Omental fat pad (tissue), 4 donors: ENCODE data around the gene CKAP2. TPM values are rescaled to one million over a fixed set of nuclear protein-coding genes. Genes with fewer than 3 reads are reported as not detected.
A peak's percentile ranks its signal among the peaks of the same experiment; 100 is the strongest.
"Not testable (repeated sequence)": the region's sequence is repeated elsewhere in the genome, so short reads cannot be mapped to it uniquely, and the experiment has no call there.

Source experiments
- ATAC-seq: fragments of 150-250 bp; one replicate; pipeline ENCODE4 v1.9.1; 2016; ENCODE audit warnings: mild to moderate bottlenecking, moderate library complexity; ENCODE audit not compliant: low FRiP score
- DNase-seq: peaks from one replicate; pipeline ENCODE4 v3.0.0-alpha.2; 2019; ENCODE audit warnings: low spot score
- total RNA-seq, 4 donors: library from RNA; depleted of rRNA; stranded (reverse); fragments of >200 nt; gene quantifications; one replicate each; pipeline ENCODE4 v1.1.0, GENCODE V29; 2016
- TF ChIP-seq, protein P1 (sequence below), 3 donors: fragments of 450-650 bp; IDR thresholded peaks; one replicate each; pipeline ENCODE4 v1.5.1; 2016 to 2017; ENCODE audit warnings: antibody characterized with exemption in 3 of 3, mild to moderate bottlenecking in 3 of 3, moderate library complexity in 2 of 3

The CKAP2 gene, protein sequence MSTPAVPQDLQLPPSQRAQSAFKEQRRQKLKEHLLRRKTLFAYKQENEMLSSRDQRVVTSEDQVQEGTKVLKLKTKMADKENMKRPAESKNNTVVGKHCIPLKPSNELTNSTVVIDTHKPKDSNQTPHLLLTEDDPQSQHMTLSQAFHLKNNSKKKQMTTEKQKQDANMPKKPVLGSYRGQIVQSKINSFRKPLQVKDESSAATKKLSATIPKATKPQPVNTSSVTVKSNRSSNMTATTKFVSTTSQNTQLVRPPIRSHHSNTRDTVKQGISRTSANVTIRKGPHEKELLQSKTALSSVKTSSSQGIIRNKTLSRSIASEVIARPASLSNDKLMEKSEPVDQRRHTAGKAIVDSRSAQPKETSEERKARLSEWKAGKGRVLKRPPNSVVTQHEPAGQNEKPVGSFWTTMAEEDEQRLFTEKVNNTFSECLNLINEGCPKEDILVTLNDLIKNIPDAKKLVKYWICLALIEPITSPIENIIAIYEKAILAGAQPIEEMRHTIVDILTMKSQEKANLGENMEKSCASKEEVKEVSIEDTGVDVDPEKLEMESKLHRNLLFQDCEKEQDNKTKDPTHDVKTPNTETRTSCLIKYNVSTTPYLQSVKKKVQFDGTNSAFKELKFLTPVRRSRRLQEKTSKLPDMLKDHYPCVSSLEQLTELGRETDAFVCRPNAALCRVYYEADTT
- total RNA-seq, result 10 to 100 TPM in 1 of 4 donors, 1 to 10 TPM in 3; 4.2 to 13.2 (median 7.3) TPM

DNA sequence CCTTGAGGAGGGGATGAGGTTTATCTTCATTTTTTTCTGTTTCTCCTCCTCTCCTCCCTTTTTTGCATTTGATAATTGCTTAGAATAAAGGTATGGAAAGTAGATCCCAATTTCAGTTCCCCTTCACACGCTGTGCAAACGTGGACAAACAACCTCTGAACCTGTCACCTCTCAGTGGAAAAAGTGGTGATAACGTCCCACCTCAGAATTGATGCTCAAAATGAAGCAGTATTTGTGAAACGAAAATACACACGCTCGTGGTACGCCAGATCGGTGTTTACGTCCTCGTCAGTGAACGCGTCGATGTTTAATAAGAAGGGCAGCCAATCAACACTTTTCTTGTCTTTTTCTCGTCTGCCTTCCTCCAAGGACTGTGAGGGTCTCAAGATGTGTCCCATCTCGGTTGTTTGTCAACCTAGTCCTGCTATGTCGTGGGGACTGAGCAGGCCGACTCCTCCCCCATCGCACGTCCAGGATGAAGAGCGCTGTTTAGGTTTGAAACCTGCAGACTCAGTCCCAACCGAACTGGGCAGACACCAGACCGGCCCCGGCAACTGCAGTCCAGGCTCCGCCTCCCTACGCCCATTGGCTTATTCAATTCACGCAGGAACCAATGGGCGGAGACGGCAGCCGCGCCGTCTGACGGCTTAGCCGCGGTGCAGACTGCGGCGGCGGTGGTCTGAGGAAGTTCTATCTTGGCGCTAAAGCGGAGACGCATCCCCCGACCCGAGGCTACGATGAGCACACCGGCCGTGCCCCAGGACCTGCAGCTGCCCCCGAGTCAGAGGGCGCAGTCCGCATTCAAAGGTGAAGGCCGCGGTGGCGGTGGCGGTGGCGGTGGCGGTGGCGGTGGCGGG is at the start of gene CKAP2:
TSS of gene CKAP2 (plus strand) at position 659 of the 857 bp plus-strand sequence. CDS start at position 738, 79 bp downstream.
- DNase-seq (peak; percentile 84), ATAC-seq (peak; percentile 94)
- TF ChIP-seq, protein P1, sequence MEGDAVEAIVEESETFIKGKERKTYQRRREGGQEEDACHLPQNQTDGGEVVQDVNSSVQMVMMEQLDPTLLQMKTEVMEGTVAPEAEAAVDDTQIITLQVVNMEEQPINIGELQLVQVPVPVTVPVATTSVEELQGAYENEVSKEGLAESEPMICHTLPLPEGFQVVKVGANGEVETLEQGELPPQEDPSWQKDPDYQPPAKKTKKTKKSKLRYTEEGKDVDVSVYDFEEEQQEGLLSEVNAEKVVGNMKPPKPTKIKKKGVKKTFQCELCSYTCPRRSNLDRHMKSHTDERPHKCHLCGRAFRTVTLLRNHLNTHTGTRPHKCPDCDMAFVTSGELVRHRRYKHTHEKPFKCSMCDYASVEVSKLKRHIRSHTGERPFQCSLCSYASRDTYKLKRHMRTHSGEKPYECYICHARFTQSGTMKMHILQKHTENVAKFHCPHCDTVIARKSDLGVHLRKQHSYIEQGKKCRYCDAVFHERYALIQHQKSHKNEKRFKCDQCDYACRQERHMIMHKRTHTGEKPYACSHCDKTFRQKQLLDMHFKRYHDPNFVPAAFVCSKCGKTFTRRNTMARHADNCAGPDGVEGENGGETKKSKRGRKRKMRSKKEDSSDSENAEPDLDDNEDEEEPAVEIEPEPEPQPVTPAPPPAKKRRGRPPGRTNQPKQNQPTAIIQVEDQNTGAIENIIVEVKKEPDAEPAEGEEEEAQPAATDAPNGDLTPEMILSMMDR (IDR thresholded peaks at IDR 0.05), result no peak

DNA sequence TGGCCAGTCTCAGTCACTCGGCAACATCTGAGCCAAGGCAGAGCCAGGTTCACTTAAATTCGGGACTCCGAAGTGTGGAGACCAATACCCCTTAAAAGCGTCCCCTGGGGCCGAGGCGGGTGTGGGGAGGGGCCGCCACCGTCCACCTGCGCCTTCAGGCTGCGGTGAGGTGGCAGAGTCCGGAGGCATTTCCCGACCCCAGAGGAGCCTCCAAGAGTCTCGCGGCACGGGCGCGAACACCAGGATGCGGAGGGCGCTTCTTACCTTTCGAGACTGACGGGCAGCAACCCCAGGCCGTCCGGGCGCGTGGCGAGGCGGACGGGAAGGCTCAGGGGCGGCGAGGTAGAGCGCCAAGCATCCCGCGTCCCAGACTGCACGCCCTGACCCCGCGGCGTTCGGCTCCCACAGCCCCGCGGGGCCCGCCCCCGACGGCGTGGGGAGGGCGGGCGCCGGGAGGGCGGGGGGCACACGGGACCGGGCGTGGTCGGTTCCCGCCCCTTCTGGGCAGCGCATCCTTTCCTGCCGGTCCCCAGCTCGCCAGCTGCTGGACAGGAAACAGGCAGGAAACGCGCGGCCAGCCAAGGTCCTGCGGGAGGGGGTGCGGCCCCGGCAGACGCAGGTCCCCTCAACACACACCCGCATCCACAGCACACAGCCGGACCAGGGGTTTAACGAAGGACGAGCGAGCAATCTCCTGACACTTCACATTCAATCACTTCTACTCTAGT is 49.3 kb upstream of the CKAP2 start, which contains the start of gene THSD1:
TSS of gene THSD1 (minus strand) at position 406 of the 728 bp plus-strand sequence. CDS start 3,572 bp downstream, outside the sequence.
- DNase-seq, result no peak
- TF ChIP-seq, protein P1 (IDR thresholded peaks at IDR 0.05), result no peak
- peak; percentile 77 for ATAC-seq

DNA sequence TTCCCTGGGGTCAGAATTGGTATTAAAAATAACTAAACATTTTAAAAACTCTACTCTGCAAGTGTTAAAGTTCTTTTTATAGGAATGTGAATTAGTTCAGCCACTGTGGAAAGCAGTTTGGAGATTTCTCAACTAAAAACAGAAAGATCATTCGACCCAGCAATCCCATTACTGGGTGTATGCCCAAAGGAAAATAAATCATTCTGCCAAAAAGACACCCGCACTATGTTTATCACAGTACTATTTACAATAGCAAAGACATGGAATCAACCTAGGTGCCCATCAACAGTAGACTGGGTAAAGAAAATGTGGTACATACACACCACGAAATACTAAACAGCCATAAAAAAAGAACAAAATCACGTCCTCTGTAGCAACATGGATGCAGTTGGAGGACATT is 48.6 kb upstream of the CKAP2 start:
- ATAC-seq (no peak), DNase-seq (no peak)
- TF ChIP-seq, protein P1 (IDR thresholded peaks at IDR 0.05), result no peak

DNA sequence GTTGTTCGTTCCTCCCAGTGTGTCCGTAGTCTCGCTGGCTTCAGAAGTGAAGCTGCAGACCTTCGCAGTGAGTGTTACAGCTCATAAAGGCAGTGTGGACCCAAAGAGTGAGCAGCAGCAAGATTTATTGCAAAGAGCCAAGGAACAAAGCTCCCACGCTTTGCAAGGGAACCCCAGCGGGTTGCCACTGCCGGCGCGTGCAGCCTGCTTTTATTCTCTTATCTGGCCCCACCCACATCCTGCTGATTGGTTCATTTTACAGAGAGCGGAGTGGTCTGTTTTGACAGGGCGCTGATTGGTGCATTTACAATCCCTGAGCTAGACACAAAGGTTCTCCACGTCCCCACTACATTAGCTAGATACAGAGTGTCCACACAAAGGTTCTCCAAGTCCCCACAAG is 47.8 kb upstream of the CKAP2 start:
- not testable (repeated sequence) for DNase-seq, ATAC-seq

DNA sequence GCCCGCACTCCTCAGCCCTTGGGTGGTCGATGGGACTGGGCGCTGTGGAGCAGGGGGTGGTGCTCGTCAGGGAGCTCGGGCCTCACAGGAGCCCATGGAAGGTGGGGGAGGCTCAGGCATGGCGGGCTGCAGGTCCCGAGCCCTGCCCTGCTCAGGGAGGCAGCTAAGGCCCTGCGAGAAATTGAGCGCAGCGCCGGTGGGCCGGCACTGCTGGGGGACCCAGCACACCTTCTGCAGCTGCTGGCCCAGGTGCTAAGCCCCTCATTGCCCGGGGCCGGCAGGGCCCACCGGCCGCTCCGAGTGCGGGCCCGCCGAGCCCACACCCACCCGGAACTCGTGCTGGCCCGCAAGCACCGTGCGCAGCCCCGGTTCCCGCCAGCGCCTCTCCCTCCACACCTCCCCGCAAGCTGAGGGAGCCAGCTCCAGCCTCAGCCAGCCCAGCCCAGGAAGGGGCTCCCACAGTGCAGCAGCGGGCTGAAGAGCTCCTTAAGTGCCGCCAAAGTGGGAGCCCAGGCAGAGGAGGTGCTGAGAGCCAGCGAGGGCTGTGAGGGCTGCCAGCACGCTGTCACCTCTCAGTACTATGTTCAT is 47.1 kb upstream of the CKAP2 start:
- not testable (repeated sequence) for ATAC-seq

DNA sequence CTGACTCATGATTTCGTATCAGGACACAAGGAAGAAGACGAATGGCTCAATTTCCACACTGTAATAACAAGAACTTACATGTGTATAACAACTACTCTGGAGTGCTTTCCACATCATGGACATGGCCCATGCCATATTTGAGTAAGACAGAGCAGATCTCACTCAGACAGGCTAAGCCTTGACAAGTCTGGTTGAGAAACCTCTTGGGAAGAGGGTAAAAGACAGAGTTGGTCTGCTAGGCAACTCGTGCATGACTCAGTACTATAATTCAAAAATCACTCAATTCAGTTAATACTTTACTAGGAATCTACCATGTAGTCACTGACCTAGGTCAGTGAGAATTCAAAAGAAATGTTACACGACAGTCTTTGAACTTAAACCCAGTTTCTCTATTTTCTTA is 43.6 kb upstream of the CKAP2 start:
- ATAC-seq (no peak), DNase-seq (no peak)
- TF ChIP-seq, protein P1 (IDR thresholded peaks at IDR 0.05), result no peak

More for the DNA sequence above, 47.1 kb upstream of the CKAP2 start:
- DNase-seq, result not testable (repeated sequence)

DNA sequence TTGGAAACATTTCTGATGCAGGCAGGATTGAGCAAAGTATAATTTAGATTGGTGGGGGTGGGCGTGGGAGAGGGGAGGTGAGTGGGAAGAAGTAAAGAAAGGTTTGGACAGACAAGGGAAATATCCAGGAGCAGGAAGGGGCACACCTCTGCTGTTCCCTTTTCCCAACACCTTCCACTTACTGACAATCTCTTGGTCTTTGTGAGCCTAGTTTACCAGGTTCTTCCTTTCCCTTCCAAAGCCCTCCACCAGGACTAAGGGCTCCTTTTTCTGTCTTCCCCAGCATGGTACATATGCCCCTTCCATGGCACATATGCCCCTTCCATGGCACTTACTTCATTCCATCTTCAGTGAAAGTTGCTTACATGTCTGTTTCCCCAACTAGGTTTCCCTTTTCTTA is 43.1 kb upstream of the CKAP2 start:
- TF ChIP-seq, protein P1 (IDR thresholded peaks at IDR 0.05), result no peak
- DNase-seq (no peak), ATAC-seq (no peak)
